GM12878 (cell line): ENCODE measurements around the gene ID3. TPM values are rescaled to one million over a fixed set of nuclear protein-coding genes. Genes with fewer than 3 reads are reported as not detected.

Experiments
- CTCF ChIP-seq, 3 experiments: IDR thresholded peaks in 2 of 3; conservative IDR thresholded peaks in 1 of 3; 2 replicates each; pipeline ENCODE4 v1.5.1; 2011; ENCODE audit warnings: low read depth in 3 of 3, low read length in 3 of 3, mild to moderate bottlenecking in 3 of 3, control low read depth in 2 of 3, moderate library complexity in 2 of 3, inconsistent platforms in 1 of 3, mixed read lengths in 1 of 3; ENCODE audit not compliant: control insufficient read depth in 2 of 3, insufficient read depth in 1 of 3; ENCODE audit errors: extremely low read depth in 1 of 3
- E4F1 ChIP-seq: fragments of 450-650 bp; IDR thresholded peaks from 2 replicates; pipeline ENCODE4 v1.6.1; 2018; ENCODE audit warnings: borderline replicate concordance, mild to moderate bottlenecking; ENCODE audit not compliant: partially characterized antibody
- IRF3 ChIP-seq: fragments of 450-650 bp; IDR thresholded peaks from 2 replicates; pipeline ENCODE4 v1.6.1; 2014; ENCODE audit warnings: mild to moderate bottlenecking
- MTA3 ChIP-seq: IDR thresholded peaks from 2 replicates; pipeline ENCODE4 v1.6.1; 2012; ENCODE audit warnings: low read length, inconsistent platforms, borderline replicate concordance
- MXI1 ChIP-seq: fragments of 150-350 bp; IDR thresholded peaks from 2 replicates; pipeline ENCODE4 v1.6.1; 2011; ENCODE audit warnings: low read depth, mild to moderate bottlenecking, inconsistent platforms, low read length, improper control_type of control experiment
- MYB ChIP-seq: fragments of 150-350 bp; IDR thresholded peaks from 2 replicates; pipeline ENCODE4 v1.6.1; 2014; ENCODE audit warnings: mild to moderate bottlenecking, low read depth, low read length, borderline replicate concordance
- NFIC ChIP-seq: IDR thresholded peaks from 2 replicates; pipeline ENCODE4 v1.6.1; 2012; ENCODE audit warnings: low read depth, mild to moderate bottlenecking, inconsistent platforms, low read length, moderate library complexity
- POU2F2 ChIP-seq: IDR thresholded peaks from 3 replicates; pipeline ENCODE4 v1.6.1; 2011; ENCODE audit warnings: low read depth, mild to moderate bottlenecking, low read length, borderline replicate concordance
- RCOR1 ChIP-seq: conservative IDR thresholded peaks from 2 replicates; pipeline ENCODE4 v1.6.1; 2012; ENCODE audit warnings: low read depth, low read length, improper control_type of control experiment
- RELB ChIP-seq: fragments of 450-650 bp; IDR thresholded peaks from 2 replicates; pipeline ENCODE4 v1.6.1; 2017; ENCODE audit warnings: low read depth, mild to moderate bottlenecking, moderate library complexity
- SMC3 ChIP-seq: IDR thresholded peaks from 2 replicates; pipeline ENCODE4 v1.6.1; 2011; ENCODE audit warnings: low read length, improper control_type of control experiment, borderline replicate concordance
- SUZ12 ChIP-seq: fragments of 200-600 bp; sonication (generic); IDR thresholded peaks from one replicate; pipeline ENCODE4 v1.6.1; 2018; ENCODE audit warnings: antibody characterized with exemption, mild to moderate bottlenecking; ENCODE audit not compliant: unreplicated experiment
- TCF7 ChIP-seq: IDR thresholded peaks from 2 replicates; pipeline ENCODE4 v1.6.1; 2014; ENCODE audit warnings: antibody characterized with exemption, borderline replicate concordance
- ZBED1 ChIP-seq: IDR thresholded peaks from 2 replicates; pipeline ENCODE4 v1.6.1; 2016; ENCODE audit warnings: borderline replicate concordance
- ZNF384 ChIP-seq: IDR thresholded peaks from 2 replicates; pipeline ENCODE4 v1.6.1; 2012; ENCODE audit warnings: low read depth, mild to moderate bottlenecking, low read length, improper control_type of control experiment, borderline replicate concordance
- polyA plus RNA-seq, 11 experiments: library from polyadenylated mRNA; depleted of rRNA in 4 of 11; unstranded in 6 of 11; stranded (reverse) in 5 of 11; fragments of >200 nt; fragmentation: Nextera tagmentation in 4 of 11; fragmentation: Illumina TruSeq in 1 of 11; extraction: Ambion mirVana in 4 of 11; extraction: Trizol in 1 of 11; gene quantifications; 1 replicate in 1 of 11; 2 replicates in 10 of 11; pipeline versions ENCODE4 v1.2.1 to v1.2.3, GENCODE V29; 2011 to 2016; ENCODE audit warnings: inconsistent platforms in 2 of 11, missing spikeins in 2 of 11, low read depth in 1 of 11
- total RNA-seq, 4 experiments: library from RNA; depleted of rRNA in 3 of 4; stranded (reverse); fragments of >200 nt in 3 of 4; fragmentation: Illumina TruSeq in 1 of 4; extraction: Trizol in 1 of 4; gene quantifications; 2 replicates each; pipeline versions ENCODE4 v1.2.1 to v1.2.3, GENCODE V29; 2013 to 2021
- TF ChIP-seq, protein P1 (sequence below): fragments of 150-350 bp; IDR thresholded peaks from 2 replicates; pipeline ENCODE4 v1.6.1; 2014; ENCODE audit warnings: mild to moderate bottlenecking, low read depth, low read length
- TF ChIP-seq, protein P2 (sequence below): IDR thresholded peaks from 2 replicates; pipeline ENCODE4 v1.6.1; 2012; ENCODE audit warnings: low read length, inconsistent platforms

Gene ID3
- total and polyA plus RNA-seq, 10 of the 15 experiments (the other 5 are each of a cell fraction or from before 2014, with no cell fraction given): 42.7 to 475 (median 207) TPM

DNA sequence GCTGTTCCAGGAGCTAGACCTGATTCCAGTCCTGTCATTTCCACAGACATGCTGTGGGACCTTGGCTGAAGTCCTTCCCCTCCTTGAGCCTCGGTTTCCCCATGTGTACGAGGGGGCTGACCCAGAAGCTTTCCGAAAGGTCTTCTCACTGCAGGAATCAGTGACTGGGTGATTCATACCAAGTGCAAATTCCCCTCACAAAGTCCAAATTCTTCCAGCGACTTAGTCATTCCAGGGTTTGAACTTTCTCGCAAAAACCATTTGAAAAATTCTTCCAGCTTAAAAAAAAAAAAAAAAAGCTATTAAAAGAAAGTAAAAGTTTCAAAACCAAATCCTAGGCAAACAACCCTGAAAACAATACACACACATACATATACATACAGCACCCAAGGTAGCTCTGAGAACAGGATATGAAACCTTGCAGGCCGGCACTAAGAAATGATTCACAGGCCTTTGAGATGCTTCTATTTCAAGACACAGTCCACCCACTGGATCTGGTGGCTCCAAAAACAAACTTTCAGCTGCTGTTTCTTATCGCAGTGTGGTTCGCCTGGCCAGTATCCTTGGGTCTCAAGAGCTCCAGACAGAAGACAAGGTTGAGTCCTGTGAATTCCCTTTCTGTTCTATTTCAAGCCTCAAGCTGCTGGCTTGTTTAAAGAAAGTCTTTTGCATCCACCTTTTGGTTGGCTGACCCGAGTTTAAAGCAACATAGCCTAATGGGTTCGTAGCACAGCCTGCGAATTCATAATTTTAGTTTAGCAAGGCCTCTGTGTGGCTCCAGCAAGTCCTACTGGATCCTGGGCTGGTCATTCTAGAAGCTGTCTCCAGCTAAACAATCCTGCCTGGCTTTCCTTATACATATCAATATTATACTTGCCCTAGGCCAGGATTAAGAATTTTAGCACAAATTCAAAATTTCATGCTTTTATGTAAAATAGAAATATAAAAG lies 18.0 kb upstream of the ID3 start (continued):
- peak; percentile 97 for TF ChIP-seq NFIC
- peak; percentile 74; the same call in 2 of the 3 replicates for TF ChIP-seq POU2F2
- TF ChIP-seq SMC3: peak; percentile 14; the same call in 1 of the 2 replicates
- no peak for TF ChIP-seq SUZ12
- TF ChIP-seq, protein P1, sequence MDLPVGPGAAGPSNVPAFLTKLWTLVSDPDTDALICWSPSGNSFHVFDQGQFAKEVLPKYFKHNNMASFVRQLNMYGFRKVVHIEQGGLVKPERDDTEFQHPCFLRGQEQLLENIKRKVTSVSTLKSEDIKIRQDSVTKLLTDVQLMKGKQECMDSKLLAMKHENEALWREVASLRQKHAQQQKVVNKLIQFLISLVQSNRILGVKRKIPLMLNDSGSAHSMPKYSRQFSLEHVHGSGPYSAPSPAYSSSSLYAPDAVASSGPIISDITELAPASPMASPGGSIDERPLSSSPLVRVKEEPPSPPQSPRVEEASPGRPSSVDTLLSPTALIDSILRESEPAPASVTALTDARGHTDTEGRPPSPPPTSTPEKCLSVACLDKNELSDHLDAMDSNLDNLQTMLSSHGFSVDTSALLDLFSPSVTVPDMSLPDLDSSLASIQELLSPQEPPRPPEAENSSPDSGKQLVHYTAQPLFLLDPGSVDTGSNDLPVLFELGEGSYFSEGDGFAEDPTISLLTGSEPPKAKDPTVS: no peak
- no peak for TF ChIP-seq E4F1
- TF ChIP-seq ZNF384: peak; percentile 95
- TF ChIP-seq ZBED1: peak; percentile 94
- TF ChIP-seq, protein P2, sequence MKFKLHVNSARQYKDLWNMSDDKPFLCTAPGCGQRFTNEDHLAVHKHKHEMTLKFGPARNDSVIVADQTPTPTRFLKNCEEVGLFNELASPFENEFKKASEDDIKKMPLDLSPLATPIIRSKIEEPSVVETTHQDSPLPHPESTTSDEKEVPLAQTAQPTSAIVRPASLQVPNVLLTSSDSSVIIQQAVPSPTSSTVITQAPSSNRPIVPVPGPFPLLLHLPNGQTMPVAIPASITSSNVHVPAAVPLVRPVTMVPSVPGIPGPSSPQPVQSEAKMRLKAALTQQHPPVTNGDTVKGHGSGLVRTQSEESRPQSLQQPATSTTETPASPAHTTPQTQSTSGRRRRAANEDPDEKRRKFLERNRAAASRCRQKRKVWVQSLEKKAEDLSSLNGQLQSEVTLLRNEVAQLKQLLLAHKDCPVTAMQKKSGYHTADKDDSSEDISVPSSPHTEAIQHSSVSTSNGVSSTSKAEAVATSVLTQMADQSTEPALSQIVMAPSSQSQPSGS: peak; percentile 96
- no peak for TF ChIP-seq MYB
- peak; percentile 92; the same call in 1 of the 2 replicates for TF ChIP-seq RCOR1
- TF ChIP-seq MXI1: peak; percentile 71; the same call in 1 of the 2 replicates
- TF ChIP-seq CTCF (IDR thresholded peaks at IDR 0.05 in 2 of 3, conservative IDR thresholded peaks at IDR 0.05 in 1 of 3; ENCODE audit: control insufficient read depth in 2 of 3, extremely low read depth in 1 of 3, insufficient read depth in 1 of 3, low read depth in 3 of 3, low read length in 3 of 3): no peak
- TF ChIP-seq TCF7: peak; percentile 78; the same call in 1 of the 2 replicates
- TF ChIP-seq IRF3: no peak
- peak; percentile 77; the same call in 1 of the 2 replicates for TF ChIP-seq MTA3
- peak; percentile 96 for TF ChIP-seq RELB
